MM.1S (cell line): ENCODE results near the gene PSPH.

Experiments
- EZH2 ChIP-seq: fragments of 300-600 bp; sonication (generic); optimal IDR thresholded peaks from 2 replicates; pipeline ENCODE3; 2017; ENCODE audit warnings: low read depth, mild to moderate bottlenecking, antibody characterized with exemption, low read length, mixed read lengths
- EZH2phosphoT487 ChIP-seq: fragments of 300-600 bp; sonication (generic); IDR thresholded peaks from 2 replicates; pipeline ENCODE4 v1.6.1; 2018; ENCODE audit warnings: antibody characterized with exemption, low read length
- TF ChIP-seq, protein P1 (sequence below): fragments of 300-600 bp; sonication (generic); IDR thresholded peaks from 2 replicates; pipeline ENCODE4 v1.5.1; 2016; ENCODE audit warnings: antibody characterized with exemption, low read length, mixed read lengths

DNA sequence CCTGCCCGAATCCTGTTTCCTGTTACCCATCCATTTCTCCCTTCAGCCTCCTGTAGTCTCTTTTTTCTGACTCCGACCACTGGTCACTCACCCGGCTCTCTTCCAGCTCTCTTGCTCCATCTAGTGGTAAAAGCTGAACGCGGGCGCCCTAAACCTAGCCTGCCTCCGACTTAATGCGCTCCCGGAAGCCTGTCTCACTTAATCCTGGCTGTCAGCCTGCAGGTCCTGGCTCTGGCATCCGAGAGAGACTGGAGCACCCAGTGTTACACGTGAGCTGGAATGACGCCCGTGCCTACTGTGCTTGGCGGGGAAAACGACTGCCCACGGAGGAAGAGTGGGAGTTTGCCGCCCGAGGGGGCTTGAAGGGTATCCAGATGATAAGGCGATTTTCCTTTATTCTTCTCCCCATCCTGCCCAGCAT is 23.1 kb upstream of the PSPH start:
- TF ChIP-seq, protein P1, sequence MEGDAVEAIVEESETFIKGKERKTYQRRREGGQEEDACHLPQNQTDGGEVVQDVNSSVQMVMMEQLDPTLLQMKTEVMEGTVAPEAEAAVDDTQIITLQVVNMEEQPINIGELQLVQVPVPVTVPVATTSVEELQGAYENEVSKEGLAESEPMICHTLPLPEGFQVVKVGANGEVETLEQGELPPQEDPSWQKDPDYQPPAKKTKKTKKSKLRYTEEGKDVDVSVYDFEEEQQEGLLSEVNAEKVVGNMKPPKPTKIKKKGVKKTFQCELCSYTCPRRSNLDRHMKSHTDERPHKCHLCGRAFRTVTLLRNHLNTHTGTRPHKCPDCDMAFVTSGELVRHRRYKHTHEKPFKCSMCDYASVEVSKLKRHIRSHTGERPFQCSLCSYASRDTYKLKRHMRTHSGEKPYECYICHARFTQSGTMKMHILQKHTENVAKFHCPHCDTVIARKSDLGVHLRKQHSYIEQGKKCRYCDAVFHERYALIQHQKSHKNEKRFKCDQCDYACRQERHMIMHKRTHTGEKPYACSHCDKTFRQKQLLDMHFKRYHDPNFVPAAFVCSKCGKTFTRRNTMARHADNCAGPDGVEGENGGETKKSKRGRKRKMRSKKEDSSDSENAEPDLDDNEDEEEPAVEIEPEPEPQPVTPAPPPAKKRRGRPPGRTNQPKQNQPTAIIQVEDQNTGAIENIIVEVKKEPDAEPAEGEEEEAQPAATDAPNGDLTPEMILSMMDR, result peak; percentile 90
- TF ChIP-seq EZH2 (no peak), EZH2phosphoT487 (no peak)
